Occipital lobe (tissue), 2 donors: ENCODE results near the gene RNU1-2. TPM values are rescaled to one million over a fixed set of nuclear protein-coding genes. Genes with fewer than 3 reads are reported as not detected.
"Not testable (repeated sequence)": the region's sequence is repeated elsewhere in the genome, so short reads cannot be mapped to it uniquely, and the experiment has no call there.

Experiments used
- DNase-seq: peaks from one replicate; lab custom pipeline; 2025; lab: John Stamatoyannopoulos, UW
- total RNA-seq: library from RNA; depleted of rRNA; stranded (reverse); fragments of >200 nt; gene quantifications from one replicate; pipeline ENCODE4 v1.2.3, GENCODE V29; 2014

Gene RNU1-2
- total RNA-seq: under 0.01 TPM

DNA sequence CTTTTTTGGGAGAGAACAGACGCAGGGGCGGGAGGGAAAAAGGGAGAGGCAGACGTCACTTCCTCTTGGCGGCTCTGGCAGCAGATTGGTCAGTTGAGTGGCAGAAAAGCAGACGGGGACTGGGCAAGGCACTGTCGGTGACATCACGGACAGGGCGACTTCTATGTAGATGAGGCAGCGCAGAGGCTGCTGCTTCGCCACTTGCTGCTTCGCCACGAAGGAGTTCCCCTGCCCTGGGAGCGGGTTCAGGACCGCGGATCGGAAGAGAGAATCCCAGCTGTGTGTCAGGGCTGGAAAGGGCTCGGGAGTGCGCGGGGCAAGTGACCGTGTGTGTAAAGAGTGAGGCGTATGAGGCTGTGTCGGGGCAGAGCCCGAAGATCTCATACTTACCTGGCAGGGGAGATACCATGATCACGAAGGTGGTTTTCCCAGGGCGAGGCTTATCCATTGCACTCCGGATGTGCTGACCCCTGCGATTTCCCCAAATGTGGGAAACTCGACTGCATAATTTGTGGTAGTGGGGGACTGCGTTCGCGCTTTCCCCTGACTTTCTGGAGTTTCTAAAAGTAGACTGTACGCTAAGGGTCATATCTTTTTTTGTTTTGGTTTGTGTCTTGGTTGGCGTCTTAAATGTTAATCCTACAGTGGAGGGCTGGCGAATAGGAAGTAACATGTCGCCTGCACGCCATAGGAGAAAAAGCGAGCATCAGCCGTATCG is at the start of gene RNU1-2:
Gene RNU1-2, plus strand, starts transcription at position 383 of the 718 bp plus-strand sequence.
- DNase-seq: peak; percentile 71

DNA sequence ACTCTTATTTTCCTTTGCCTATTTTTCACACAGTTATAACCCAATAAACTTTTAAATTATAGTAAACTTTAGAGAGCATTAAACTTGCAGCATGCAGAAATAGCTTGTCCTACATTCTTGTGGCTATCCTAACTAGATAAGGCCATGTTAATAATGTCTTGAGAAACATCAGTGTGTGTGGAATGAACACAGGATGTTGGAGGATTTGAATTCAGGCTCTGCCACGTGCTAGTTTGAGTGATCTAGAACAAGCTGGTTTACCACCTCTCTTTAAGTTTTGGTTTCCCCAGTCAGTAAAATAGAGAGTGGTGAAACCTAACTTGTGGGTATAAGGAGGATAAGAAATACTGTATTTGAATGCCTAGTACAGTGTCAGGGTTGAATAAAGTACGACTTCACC is 39.6 kb upstream of the RNU1-2 start:
- DNase-seq: not testable (repeated sequence)

DNA sequence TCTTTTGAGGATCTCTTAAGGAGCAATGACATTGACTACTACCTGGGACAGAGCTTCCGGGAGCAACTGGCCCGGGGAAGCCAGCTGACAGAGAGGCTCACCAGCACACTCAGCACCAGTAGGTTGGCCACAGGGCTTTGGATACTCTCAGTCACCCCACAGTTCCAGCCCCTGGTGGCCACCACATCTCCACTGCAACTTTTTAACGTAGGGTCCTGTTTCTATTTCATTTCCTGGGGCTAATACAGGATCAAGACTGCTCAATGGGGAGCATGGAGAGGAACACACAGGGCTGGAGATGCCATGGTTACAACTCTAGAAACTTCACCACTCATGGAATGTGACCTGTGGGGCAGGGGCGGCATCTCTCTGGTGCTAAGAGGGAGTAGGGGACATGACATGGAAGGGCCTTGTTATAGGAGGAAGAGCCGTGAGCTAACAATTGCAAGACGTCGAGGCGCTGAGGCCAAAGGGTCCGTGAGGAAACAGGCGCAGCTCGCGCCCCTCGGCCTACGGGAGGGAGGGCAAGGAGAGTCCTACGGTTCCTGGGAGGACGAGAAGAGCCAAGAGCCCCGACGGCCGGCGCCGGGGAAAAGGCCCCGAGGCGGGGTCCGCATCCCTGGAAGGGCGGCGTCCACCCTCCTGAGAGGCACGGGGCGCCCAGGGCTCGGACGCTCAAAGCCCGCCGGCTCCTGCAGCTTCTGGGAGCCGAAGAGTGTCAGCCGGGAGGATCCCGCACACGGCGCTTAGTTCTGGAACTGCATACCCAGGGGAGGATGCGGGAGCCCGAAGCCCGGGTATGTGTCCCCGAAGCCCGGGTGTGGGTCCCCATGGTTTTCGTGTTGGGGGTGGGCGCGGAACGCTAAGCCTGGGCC is 36.4 kb upstream of the RNU1-2 start:
- DNase-seq: not testable (repeated sequence)

DNA sequence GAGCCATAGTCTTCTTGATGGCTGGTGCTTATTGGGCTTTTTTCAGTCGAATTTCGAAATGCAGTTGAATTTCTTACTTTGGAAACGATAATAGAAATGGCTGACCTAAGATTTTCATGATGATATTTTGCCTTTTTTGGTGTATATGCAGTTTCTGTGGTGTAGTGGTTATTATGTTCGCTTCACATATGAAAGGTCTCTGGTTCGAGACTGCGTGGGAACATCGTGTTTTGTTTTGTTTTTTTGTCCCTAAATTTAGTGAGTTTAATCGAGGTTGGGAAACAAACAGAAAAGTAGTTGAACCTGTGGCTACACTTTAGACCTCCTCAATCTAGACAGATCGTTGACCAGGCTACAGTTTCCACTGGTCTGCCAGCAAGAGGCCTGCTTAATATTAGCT is 35.7 kb upstream of the RNU1-2 start:
- not testable (repeated sequence) for DNase-seq

DNA sequence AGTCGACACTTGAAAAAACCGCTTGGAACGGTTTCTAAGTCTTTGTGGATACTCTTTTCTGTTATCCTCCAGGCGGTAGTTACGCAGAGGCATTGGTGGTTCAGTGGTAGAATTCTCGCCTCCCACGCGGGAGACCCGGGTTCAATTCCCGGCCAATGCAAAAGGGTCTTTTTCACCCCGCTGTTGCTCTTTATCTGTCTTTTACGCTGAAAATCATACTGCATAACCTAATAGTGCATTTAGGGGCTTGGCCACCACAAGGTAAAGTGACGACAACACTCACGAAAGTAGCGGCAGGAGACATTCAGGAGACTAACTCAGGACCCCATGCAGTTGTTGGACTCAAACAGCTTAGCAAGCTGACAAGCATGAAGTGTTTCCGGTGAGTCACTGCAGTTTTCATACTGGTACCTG is 33.9 kb upstream of the RNU1-2 start:
- not testable (repeated sequence) for DNase-seq

DNA sequence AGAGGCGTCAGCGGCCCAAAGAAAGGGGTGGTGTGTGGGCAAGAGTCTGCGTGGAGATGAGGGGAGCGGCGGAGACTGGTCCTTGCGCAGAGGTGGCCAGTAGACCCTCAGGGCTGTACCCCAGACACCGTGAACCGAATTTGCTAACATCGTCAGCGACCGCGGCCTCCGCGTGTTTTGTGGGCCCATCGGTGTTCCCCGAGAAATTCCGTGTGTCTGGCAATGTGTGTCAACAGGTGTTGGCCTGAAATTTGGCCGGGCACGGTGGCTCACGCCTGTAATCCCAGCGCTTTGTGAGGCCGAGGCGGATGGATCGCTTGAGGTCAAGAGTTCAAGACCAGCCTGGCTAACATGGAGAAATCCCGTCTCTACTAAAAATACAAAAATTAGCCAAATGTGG is 33.4 kb upstream of the RNU1-2 start:
- not testable (repeated sequence) for DNase-seq

DNA sequence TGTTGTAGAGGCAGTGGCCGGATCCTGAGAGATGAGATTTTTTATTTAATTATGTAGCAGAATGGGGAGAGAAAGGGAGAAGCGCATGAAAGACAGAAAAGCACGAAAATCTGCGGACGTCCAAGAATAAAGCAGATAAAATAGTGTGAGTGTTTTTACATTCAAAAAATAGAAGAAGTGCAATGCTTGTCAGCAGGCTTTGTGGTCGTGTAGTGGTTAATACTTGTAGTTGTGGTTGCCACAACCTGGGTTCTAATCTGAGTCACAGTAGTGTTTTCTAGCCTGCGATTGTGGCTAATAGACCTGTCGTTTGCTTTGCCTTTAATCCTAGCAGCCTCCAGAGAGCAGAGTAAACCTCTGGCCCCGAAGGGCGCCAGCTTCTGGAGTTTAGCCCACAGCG is 32.8 kb upstream of the RNU1-2 start:
- DNase-seq: not testable (repeated sequence)

DNA sequence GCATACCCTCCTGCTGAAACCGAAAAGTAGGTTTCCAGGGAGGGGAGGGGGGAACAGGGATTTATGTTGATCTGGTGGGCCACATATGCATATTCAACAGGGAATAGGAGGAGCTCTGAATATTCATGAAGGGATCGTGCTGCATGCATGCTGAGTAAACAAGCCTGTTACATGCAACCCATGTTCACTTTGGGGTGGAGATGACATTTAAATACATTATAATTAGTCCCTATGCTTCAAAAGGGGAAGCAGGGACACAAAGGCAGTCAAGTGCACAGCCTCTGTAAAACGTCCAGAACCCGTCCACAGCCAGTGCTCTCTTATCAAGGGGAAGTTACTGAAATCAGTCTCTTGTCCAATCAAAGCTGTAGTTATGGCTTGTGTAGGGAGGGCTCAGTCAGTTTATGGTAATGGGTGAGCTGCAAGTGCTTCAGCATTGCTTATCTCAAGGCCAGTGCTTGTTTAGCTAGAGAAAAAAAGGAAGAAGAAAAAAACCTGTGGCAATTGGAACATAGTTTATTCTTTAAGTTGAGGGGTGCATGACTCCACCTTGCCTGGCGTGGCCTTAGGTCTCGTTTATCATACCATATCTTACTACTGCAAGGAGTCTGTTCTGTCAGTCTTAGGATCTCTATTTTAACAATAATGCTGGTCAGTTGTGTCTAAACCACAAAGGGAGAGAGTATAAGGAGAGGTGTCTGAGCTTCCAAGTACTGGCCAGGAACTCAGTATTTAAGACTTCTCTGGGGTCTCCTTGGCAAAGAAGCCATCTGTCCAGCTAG is 28.7 kb upstream of the RNU1-2 start:
- not testable (repeated sequence) for DNase-seq

DNA sequence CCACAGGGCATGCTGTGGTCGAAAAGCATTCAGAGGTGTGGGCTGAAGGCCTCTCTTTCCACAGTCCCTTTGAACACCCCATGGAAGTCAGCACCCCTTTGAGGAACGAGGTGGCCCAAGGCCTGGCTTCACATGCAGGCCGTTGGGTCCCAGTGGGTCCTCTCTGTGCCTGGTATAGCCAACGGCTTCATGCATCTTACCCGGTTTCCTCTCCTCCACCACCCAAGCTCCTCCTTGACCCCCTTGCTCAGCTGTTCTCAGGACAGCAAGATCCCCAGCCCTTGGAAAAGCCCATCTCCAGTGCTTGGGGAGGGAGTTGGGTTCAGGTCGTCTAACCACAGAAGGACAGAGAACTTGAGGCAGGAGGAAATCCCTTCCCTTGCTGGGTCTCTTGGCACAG is 27.0 kb upstream of the RNU1-2 start:
- DNase-seq: not testable (repeated sequence)

DNA sequence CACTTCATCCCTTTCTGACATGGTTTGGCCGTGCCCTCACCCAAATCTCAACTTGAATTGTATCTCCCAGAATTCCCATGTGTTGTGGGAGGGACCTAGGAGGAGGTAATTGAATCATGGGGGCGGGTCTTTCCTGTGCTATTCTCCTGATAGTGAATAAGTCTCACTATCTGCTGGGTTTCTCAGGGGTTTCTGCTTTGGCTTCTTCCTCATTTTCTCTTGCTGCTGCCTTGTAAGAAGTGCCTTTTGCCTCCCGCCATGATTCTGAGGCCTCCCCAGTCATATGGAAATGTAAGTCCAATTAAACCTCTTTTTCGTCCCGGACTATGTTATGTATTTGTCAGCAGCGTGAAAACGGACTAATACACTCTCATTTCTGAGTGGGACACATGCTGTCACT is 25.8 kb upstream of the RNU1-2 start:
- not testable (repeated sequence) for DNase-seq

DNA sequence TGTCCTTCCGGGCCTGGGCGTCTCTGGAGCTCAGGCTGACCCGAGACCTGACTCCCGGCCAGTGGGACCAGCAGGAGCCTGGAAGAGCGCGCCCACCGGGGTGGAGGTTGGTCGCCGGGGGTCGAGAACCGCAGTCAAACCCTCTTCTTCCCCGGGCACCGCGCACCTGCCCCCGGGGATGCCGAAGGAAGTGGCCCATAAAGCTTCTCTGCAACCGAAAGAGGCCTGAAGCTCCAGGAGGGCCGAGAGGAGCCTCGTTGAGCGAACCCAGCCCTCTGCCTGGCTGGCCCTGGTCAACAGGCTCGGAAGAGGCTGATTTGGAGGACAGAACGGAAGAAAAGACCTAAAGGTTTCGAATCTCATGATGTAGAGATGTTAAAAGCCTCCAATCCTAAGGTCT is 24.6 kb upstream of the RNU1-2 start:
- not testable (repeated sequence) for DNase-seq

DNA sequence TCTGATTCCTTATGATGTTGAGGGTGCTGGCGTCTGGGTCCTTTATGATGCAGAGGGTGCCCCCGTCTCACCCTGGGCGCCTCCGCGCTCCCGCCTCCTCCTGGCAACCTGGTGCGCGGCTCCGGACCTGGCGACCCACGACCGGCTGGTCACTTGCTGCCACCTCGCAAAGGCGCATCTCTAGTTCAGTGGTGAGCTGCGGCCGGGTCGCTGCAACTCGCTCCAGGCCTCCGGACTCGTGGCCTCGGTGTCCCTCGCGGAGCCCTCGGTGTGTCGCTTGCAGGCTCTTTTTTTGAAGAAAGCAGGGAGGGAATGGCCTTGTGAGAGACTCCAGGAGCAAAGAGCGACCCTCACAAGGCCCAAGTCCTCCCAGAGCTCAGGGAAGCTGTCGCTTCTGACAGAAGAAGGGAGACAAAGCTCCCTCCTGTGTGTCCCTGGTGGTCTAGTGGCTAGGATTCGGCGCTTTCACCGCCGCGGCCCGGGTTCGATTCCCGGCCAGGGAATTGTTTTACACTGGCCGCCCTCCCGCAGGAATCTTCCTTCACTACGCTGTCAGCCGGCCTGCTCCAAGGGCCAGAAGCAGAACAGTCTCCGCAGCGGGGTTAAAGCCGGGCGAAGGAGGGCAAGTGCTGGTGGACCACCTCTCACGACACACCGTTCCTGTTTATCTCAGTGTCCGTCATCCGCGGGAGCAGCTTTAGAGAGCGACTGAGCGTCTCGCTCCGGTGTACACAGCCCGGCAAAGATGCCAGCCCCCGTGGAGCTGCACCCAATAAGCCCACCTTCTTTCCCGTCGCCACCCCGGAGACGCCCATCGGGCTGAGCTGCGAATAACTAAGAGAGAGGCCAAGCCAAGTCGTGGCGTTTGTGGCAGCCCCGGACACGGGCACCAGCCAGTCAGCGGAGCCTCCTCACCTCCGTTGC is 23.4 kb upstream of the RNU1-2 start:
- peak; percentile 25 for DNase-seq

DNA sequence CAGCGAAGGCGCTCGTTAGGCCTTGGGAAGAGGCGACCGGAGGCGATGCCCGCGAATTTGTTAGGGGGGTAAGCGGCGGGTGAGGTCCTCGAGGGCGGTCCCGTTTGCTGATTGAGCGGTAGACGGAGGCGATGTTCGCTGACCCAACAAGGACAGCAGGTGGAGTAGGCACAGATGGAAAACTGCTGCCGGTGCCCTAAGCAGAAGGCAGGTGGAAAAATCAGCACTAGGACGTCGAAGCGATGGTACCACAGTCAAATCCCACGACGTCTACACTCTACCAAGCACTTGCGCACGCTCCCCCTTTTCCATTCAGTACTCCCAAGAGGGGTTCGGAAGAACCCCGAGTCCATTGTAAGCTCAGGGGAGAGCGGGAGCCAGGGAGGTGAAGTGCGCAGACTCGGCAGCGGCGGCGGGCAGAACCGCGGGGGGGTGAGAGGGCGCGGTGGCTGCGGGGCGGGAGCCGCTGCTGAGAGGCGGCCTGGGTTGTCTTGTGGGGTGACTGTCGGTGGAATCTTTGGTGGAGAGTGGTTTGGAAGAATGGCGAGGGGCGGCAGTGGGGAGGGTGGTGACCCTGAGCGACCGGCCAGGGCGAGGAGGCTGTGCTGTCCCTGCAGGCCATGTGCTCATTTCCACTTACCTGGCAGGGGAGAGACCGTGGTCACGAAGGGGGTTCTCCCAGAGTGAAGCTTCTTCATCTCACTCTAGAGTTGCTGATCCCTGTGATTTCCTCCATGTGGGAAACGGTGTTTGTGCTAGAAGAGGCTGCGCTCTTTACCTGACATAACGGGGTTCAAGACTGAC is 22.5 kb upstream of the RNU1-2 start:
- DNase-seq: not testable (repeated sequence)

DNA sequence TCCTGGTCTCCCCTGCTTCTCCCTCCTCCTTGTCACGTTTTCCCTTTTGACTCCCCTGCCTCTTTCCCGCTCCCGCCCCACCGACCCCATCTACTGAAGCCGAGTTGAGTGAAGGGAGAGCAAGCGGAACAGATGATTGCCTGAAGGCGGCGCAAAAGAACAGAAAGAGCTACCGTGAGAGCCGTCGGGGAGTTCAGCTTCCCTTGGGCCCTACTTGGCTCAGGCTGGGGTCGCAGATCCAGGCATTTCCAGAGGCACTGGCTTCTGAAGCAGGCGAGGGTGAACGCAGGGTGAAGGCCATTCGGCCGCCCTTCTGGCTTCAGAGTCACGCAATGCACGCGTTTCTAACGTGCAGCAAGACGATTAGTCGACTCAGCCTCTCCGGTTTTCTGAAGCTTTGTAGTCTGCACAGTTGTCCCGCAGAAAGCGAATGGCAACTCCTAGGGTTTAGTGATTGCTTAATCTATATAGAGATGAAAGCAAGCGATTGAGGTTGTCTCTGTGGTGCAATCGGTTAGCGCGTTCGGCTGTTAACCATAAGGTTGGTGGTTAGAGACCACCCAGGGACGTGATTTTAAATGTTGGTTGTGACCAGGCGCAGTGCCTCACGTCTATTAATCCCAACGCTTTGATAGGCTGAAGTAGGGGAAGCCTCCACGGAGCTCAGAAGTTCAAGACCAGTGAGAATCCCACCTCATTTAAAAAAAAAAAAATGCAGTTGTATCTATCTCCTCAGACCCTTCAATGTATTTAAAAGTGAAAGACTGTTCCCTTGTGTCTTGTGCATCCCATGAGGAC is 20.6 kb upstream of the RNU1-2 start:
- not testable (repeated sequence) for DNase-seq

DNA sequence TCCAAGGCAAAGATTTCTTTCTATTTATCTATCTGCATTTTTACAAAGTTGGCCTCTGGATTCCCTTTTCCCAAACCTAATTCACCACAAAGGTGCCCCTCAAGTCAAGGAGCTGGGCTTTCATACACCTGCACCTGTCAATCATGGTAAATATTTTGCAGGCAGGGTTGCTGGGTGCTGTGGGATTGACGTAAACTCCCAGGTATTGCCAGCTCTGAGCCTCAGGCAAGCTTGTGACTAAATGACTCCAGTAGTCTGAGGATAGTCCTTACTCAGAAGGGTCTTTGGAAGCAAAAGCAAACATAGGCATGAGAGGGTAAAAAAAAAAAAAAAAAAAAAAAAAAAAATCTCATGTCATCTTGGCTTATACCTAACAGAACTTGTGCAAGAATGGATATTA is 14.0 kb upstream of the RNU1-2 start:
- not testable (repeated sequence) for DNase-seq

DNA sequence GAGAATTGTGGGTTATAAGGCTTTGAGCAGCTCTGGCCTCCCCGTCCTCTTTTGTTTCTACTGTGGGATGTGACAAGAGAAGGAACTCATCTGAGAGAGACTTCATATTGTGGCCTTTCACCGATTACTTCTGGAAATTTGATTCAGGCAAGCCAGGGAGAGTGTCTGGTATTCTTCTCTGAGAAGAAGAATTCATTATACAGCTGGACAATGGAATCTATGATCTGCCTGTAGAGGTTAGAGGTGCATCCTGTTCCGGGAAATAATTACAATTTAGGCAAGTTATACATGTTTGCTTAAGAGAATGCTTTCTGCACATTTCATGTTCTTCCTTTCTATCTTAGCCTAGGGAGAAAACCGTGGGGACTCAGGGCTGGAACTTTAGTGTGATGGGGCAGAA is 12.8 kb upstream of the RNU1-2 start:
- DNase-seq: no peak

DNA sequence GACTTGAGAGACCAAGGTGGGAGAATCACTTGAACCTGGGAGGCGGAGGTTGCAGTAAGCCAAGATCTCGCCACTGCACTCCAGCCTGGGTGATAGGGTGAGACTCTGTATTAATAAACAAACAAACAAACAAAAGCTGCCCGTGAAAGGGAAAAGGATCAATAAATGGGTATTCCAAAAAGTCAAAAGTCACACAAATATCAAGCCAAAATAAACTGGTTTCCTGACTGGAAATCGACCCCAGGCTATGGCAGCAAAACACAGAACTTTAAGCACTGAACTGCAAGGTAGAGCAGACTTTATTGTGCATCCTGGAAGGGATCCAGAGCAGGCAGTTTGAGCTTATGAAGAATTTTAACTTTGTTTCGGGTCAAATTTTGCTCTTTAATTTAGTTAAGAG is 11.3 kb upstream of the RNU1-2 start:
- DNase-seq: not testable (repeated sequence)

DNA sequence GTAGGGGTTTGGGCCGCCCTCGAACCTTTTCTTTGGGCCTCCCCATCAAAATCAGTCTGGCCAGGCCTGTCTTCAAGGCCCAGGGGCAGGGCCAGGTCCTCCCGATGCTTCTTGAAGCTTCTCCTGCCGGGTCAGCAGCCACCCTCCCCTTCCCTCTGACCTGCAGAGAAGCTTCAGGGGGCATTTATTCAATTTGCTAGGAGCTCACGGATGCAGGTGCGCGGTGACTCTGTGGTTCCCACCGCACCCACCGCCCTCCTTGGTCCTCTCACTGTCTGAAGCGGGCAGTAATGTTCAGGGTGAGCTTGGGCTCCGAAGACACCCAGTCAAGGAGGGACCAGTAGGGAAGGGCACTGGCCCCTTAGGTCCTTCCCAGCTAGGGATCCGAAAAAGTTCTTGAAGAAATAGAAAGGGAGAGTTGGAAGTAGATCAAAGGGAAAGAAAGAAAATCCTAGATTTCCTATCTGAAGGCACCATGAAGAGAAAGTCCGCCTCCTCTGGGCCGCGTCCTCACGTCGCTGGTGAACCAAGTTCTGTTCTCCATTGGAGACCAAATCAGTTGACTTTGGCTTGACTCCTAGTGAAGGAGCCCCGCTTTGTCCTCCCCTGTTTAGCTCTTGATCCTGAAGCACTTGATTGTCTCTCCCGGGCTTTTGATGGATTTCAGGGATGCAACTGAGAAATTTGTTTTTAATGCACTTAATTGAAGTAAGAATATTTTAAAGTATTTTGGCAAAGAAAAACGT is 8.7 kb upstream of the RNU1-2 start:
- DNase-seq: no peak
